ENCODE data around the gene CSNK1A1.
"Not testable (repeated sequence)": the region's sequence is repeated elsewhere in the genome, so short reads cannot be mapped to it uniquely, and the experiment has no call there.

CSNK1A1 gene

DNA sequence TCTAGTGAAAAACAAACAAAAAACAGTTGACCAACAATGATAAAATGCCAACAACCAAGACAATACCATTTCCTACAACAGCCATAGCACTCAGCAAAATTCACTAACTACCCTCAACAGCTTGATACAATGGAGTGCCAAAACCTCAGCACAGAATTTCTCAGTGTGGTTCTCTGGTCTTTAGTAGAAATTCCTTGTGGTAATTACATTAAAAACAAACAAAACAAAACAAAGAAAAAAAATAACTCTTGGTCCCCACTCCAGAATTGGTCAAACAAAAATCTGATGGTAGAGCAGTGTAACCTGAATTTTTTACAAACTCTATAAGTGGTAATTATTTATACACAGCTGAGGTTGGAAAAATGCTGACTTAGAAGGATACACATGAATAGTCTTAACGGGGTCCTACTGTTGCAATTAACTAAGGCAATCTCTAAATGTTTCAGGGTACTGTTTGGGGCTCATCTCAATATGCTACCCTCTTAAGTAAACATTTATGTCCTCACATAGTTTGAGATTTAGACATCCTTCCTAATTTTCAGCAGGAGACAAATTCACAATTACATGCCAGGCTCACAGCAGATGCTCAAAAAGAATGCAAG lies 13.8 kb downstream of the CSNK1A1 start:
- in situ Hi-C loops (cut with MboI; ENCODE audit: low sequenced_read_pairs) = no loop called here

GRCh38 chr5:149535787-149536186 lies 15.5 kb downstream of the CSNK1A1 start:
- in situ Hi-C loops (cut with MboI; ENCODE audit: low sequenced_read_pairs) = not testable (repeated sequence)

- in situ Hi-C loops (cut with MboI; ENCODE audit: low sequenced_read_pairs) = no loop called here
These were observed 18.8 kb downstream of the CSNK1A1 start for GRCh38 chr5:149532413-149532812.

DNA sequence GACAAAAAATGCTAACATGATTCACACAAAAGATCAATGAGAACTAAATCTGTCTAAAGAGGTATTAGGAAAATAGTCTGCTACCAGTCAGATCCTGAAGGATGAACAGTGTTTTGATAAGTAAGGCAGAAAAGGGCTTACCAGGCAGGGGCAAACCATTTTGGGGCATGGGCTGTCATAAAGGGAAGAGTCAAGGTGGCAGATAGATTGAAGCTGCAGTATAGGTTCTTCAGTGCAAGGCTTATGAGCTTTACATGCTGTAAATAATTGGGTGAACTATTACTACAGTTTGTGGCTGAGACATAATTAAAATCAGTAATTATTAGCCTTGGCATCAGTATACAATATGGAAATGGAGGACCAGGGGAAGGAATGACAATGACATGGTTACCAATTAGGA lies 21.8 kb downstream of the CSNK1A1 start:
- in situ Hi-C loops (cut with MboI; ENCODE audit: low sequenced_read_pairs) = no loop called here

- in situ Hi-C loops (cut with MboI; ENCODE audit: low sequenced_read_pairs) = no loop called here
These were observed 22.8 kb downstream of the CSNK1A1 start for GRCh38 chr5:149528281-149529060.

DNA sequence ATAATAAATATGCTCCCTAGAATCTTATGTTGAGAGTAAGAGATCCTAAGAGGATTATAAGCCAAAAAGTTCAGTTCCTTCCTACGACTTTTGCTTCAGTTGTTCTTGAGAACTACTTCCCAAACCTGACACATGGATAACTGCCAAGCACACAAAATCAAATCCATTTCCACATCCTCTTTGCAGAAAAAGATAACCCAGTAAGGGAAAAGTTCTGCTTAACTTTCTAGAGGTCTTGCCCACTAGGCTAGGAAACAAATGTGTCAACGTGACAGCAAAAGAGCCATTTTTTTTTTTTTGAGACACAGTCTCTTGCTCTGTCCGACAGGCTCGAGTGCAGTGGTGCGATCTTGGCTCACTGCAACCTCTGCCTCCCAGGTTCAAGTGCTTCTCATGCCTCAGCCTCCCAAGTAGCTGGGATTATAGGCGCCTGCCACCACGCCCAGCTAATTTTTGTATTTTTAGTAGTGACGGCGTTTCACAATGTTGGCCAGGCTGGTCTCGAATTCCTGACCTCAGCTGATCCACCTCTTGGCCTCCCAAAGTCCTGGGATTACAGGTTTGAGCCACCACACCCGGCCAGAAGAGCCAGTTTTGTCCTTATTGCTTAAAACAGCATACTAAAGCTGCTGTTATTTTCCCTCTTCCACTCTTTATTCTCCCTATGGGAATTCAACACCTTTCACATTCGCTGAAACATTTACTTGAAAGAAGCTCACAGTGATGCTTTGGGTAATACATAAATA lies 24.2 kb downstream of the CSNK1A1 start:
- in situ Hi-C loops (cut with MboI; ENCODE audit: low sequenced_read_pairs) = no loop called here

- in situ Hi-C loops (cut with MboI; ENCODE audit: low sequenced_read_pairs) = no loop called here
These were observed 29.2 kb downstream of the CSNK1A1 start for GRCh38 chr5:149521739-149522685.

DNA sequence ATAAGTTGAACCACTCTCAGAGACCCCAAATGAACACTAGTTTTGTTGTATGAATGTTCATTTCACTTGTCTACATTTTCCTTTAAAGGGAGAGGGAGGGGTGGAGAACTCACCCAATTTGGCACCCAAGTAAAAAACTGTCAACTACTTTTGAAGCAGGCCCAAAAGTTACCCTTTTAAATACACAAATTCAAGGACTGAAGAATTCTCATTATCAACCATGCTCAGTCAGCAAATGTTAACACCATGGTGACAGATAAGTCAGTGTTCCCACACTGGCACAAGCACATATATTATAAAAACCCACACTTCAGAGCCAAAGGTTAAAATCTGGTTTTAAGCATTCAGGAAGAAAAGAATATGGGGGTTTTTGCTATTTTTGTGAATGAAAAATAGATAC lies 31.6 kb downstream of the CSNK1A1 start:
- in situ Hi-C loops (cut with MboI; ENCODE audit: low sequenced_read_pairs) = no loop called here

DNA sequence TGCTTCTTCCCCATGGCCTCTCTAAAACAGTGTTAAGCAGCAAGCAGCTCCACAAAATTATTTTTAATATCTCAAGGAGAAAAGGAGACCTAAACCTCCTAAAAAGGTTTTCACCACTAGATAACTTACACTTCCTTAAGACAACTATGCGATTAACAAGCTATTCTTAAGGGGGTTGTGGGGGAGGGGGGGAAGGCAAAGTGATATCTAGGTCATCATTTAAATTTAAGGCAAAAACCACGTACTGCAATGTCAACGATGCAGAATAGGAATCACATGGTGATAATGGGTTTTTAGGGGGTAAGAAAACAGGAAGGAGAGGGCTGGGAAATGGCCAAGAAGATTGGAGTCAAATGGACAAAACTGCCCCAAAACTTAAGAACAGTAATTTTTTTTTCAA lies 32.6 kb downstream of the CSNK1A1 start:
- in situ Hi-C loops (cut with MboI; ENCODE audit: low sequenced_read_pairs) = no loop called here

- in situ Hi-C loops (cut with MboI; ENCODE audit: low sequenced_read_pairs) = no loop called here
These were observed 33.6 kb downstream of the CSNK1A1 start for GRCh38 chr5:149517461-149518122.

GRCh38 chr5:149514512-149514911 lies 36.7 kb downstream of the CSNK1A1 start:
- in situ Hi-C loops (cut with MboI; ENCODE audit: low sequenced_read_pairs) = no loop called here

DNA sequence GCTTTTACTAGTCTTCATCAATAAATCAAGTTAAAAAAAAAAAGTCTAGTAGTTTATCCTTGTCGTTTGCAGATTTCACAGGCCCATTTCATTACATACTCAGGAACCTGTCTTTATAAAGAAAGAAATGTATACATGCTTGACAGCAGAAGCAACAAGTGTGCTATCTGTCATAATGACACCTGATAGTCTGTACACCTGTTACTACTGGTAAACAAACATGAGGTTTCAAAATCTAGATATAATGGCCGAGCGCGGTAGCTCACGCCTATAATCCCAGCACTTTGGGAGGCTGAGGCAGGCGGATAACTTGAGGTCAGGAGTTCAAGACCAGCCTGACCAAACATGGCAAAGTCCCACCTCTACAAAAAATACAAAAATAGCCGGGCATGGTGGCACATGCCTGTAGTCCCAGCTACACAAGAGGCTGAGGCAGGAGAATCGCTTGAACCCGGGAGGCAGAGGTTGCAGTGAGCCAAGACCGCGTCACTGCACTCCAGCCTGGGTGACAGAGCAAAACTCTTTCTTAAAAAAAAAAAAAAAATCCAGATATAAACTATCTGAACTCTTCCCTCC lies 37.8 kb downstream of the CSNK1A1 start:
- in situ Hi-C loops (cut with MboI; ENCODE audit: low sequenced_read_pairs) = not testable (repeated sequence)

GRCh38 chr5:149510136-149510535 lies 41.1 kb downstream of the CSNK1A1 start:
- in situ Hi-C loops (cut with MboI; ENCODE audit: low sequenced_read_pairs) = no loop called here

DNA sequence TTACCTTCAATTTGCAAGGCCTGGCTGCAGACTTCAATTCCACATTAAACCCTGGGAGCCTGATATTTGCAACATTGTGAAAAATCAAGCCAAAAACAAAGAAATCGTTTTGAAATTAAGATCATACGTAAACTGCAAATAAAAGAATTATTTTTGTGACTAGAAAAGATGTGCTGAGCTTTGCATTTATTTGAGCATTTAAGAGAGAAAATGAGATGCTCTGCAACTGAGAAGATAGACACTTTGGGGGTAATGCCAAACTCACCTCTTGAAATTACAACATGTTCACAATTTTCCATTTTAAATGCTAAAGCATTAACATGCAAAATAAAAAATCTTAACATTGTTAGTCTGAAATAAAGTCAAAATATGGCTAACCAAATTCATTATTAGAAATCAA lies 46.6 kb downstream of the CSNK1A1 start:
- in situ Hi-C loops (cut with MboI; ENCODE audit: low sequenced_read_pairs) = no loop called here

DNA sequence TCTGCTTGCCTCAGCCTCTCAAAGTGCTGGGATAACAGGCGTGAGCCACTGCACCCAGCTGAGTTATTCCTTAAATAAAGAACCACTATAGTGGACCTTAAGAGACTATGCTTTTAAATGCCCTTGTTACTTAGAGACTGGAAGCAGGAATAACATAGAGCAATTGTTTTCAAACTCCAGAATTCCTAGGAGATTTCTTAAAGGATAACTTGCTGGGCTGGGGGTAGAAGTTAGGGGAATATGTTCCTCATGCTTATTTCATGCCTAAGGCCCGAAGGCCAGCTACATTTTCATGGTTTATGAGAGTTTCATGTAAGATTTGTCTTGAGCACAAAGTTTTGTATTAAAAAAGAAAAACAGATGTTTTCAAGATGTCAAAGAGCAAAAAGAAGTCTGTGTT lies 48.2 kb downstream of the CSNK1A1 start:
- in situ Hi-C loops (cut with MboI; ENCODE audit: low sequenced_read_pairs) = no loop called here

GRCh38 chr5:149500922-149501582 lies 50.2 kb downstream of the CSNK1A1 start:
- in situ Hi-C loops (cut with MboI; ENCODE audit: low sequenced_read_pairs) = no loop called here

DNA sequence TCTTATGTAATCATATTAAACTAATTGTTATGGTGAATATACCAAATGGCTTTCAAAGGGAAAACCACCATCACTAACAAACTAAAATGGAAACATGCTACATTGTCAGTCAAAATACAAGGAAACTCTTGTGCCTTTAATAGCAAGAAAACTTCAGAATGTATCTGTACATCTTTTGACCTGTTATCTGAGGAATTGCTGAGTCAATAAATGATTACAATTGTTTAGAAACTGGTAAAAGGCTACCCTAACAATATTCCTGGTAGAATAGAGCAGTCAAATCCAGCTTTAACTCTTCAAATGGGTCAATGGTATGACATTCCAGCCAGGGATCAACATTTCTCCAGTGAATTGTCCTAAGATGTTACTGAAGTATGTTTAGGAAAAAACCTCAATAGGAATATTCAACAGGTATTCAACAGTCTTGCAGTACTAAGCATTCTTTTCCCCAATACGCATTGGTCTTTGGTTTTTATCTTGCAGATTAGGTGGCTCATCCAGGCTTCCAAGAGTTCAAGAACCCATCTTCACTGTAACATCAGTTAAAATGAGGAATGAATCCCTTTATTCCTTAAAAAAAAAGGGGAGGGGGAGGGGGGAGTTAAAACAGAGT lies 52.4 kb downstream of the CSNK1A1 start:
- in situ Hi-C loops (cut with MboI; ENCODE audit: low sequenced_read_pairs) = no loop called here

DNA sequence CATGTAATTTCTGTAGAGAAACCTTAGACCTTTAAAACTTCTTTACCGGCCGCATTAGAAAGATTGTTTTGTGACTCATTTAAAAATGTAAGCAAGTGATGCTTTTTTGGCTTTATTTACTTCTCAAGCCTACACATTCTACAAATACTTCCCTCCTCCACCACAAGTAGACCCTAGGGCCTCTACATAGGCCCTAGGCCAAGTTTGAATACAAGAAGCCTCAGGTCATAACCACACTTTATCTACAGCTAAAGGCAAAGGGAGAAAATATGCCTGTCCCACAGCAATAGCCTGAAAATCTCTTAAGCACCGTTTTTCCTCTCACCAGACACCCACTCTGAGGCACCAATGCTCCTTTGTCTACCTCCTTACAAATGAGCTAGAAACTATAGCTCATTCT lies 53.9 kb downstream of the CSNK1A1 start:
- in situ Hi-C loops (cut with MboI; ENCODE audit: low sequenced_read_pairs) = no loop called here

DNA sequence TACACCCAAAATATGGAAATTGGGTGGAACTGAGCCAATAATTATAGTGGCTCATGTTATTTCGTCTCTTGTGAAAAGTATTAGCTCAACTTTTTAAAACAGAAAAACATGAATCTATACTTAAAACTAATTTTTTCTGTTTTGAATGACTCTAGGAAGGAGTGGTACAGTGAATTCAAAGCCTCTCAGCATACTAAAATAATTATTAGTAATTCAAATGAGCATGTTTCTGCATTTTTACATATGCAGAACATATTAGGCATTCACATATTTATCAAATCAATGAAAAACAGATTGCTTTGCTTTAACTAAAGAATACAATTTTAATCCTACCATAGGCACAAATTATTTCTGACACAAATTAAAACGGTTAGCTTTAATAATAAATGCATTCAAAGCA lies 54.3 kb downstream of the CSNK1A1 start:
- in situ Hi-C loops (cut with MboI; ENCODE audit: low sequenced_read_pairs) = no loop called here

Data from HL-60/S4 treated with retinoic acid at 250 ng/mL for 4 days and 3 days (cell line).